22Rv1 (cell line): Measurements from ENCODE around the gene WASHC4.

ENCODE experiments used
- H3K27ac ChIP-seq: fragments of 450-650 bp; 2 replicates; pipeline ENCODE4 v1.5.1; 2017
- ZFX ChIP-seq: fragments of 450-650 bp; IDR thresholded peaks from 2 replicates; pipeline ENCODE4 v1.6.1; 2017; ENCODE audit warnings: antibody characterized with exemption, borderline replicate concordance
- TF ChIP-seq, protein P1 (sequence below): fragments of 450-650 bp; IDR thresholded peaks from 2 replicates; pipeline ENCODE4 v1.5.1; 2017; ENCODE audit warnings: mild to moderate bottlenecking

WASHC4 gene

DNA sequence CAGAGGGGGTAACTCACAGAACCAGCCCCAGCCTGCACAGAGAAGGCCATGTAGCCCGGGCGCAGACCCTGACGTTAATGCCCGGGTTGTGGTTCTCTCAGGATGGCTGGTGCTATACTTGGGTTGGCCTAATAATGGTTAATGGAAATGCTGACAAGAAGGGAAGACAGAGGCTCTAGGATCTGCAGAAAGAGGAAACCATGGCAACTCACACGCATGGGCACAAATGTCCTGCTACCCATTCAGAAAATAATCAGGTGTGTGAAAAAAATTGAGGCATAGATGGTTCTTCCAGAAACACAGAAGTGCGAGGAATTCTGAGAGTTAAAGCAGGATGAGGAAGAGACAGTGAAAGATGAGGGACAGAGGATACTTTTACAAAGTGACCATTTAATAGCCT is 94.7 kb downstream of the WASHC4 start:
- no peak for TF ChIP-seq ZFX
- TF ChIP-seq, protein P1, sequence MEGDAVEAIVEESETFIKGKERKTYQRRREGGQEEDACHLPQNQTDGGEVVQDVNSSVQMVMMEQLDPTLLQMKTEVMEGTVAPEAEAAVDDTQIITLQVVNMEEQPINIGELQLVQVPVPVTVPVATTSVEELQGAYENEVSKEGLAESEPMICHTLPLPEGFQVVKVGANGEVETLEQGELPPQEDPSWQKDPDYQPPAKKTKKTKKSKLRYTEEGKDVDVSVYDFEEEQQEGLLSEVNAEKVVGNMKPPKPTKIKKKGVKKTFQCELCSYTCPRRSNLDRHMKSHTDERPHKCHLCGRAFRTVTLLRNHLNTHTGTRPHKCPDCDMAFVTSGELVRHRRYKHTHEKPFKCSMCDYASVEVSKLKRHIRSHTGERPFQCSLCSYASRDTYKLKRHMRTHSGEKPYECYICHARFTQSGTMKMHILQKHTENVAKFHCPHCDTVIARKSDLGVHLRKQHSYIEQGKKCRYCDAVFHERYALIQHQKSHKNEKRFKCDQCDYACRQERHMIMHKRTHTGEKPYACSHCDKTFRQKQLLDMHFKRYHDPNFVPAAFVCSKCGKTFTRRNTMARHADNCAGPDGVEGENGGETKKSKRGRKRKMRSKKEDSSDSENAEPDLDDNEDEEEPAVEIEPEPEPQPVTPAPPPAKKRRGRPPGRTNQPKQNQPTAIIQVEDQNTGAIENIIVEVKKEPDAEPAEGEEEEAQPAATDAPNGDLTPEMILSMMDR, result no peak
- H3K27ac ChIP-seq, result no peak overlapping the region

DNA sequence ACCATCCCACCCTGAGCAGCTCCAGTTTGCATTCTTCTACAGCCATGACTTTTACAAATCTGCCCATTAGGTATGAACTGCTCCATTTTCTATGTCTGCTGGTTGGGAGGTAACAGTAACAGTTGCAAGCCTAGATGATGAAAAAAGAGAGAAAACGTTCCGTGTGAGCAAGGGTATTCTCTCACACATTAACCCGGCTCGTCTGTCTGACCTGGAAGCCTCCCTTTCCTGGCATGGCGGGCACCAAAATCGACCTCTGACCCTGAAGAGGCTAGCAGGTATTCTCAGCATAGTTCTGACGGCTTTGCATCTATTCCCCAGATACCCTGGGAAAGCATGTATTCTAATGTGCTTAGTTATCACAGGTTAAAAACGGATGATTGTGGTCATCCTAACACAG is 96.6 kb downstream of the WASHC4 start:
- no peak overlapping the region for H3K27ac ChIP-seq
- TF ChIP-seq ZFX, result no peak
- TF ChIP-seq, protein P1, result no peak

DNA sequence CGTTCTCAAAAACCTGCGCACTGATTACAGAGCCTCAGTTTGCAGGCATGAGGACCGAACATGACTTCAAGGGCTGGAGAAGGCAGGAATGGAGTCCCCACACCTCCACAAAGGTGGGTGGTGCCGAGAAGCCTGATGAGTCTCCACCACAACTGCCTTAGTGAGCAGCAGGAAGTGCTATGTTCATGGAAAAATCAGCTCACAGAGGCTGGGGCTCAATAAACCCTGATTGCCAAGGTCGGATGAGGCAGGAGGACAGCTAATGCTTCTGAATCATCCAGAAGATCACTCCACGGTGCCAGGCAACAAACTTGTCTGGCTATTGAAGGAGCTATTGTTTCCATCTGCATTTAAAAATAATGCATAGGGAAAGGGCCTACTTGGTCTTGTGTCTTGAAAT is 97.4 kb downstream of the WASHC4 start:
- no peak overlapping the region for H3K27ac ChIP-seq
- TF ChIP-seq, protein P1, result no peak
- no peak for TF ChIP-seq ZFX

GRCh38 chr12:105205322-105206048 is 98.0 kb downstream of the WASHC4 start:
- no peak for TF ChIP-seq ZFX
- TF ChIP-seq, protein P1, result no peak
- no peak overlapping the region for H3K27ac ChIP-seq

- H3K27ac ChIP-seq, result no peak overlapping the region
- no peak for TF ChIP-seq ZFX
- TF ChIP-seq, protein P1, result no peak
These were observed 99.3 kb downstream of the WASHC4 start for GRCh38 chr12:105206686-105207374.

- TF ChIP-seq, protein P1, result no peak
- no peak for TF ChIP-seq ZFX
These were observed 101.6 kb downstream of the WASHC4 start for GRCh38 chr12:105209091-105209490.

GRCh38 chr12:105212438-105212837 is 104.9 kb downstream of the WASHC4 start:
- no peak overlapping the region for H3K27ac ChIP-seq
- TF ChIP-seq ZFX, result no peak
- TF ChIP-seq, protein P1, result no peak

More at GRCh38 chr12:105209091-105209490, 101.6 kb downstream of the WASHC4 start:
- no peak overlapping the region for H3K27ac ChIP-seq
